ENCODE data around the gene C14orf180.

Gene C14orf180

GRCh38 chr14:104550861-104551728, 28.5 kb upstream of the C14orf180 start:
- H3K27me3 ChIP-seq (ENCODE audit: insufficient read depth, low read length): peaks cover 85% of the 10 kb centered on the region
- no peaks in the 10 kb centered on the region for H3K4me1 ChIP-seq (ENCODE audit: control insufficient read depth, insufficient read depth, low read length, unreplicated experiment)
- no peak overlapping the region for H3K27ac ChIP-seq (ENCODE audit: low read depth, low read length)

GRCh38 chr14:104551851-104552737, 27.5 kb upstream of the C14orf180 start:
- peaks cover 86% of the 10 kb centered on the region for H3K27me3 ChIP-seq (ENCODE audit: insufficient read depth, low read length)
- H3K27ac ChIP-seq (ENCODE audit: low read depth, low read length): no peak overlapping the region
- H2AFZ ChIP-seq (ENCODE audit: low read length, unreplicated experiment): no peak overlapping the region
- no peaks in the 10 kb centered on the region for H3K79me2 ChIP-seq (ENCODE audit: control insufficient read depth, insufficient read depth, low read length, unreplicated experiment)
- no peaks in the 10 kb centered on the region for H3K36me3 ChIP-seq (ENCODE audit: insufficient read depth, low read length)
- H3K4me3 ChIP-seq (ENCODE audit: low read depth, low read length): no peak overlapping the region
- H3K4me1 ChIP-seq (ENCODE audit: control insufficient read depth, insufficient read depth, low read length, unreplicated experiment): no peaks in the 10 kb centered on the region

More at GRCh38 chr14:104550861-104551728, 28.5 kb upstream of the C14orf180 start:
- Histone ChIP-seq H3K36me3 (ENCODE audit: insufficient read depth, low read length) (no peaks in the 10 kb centered on the region), H2AFZ (ENCODE audit: low read length, unreplicated experiment) (no peak overlapping the region), H3K79me2 (ENCODE audit: control insufficient read depth, insufficient read depth, low read length, unreplicated experiment) (no peaks in the 10 kb centered on the region), H3K4me3 (ENCODE audit: low read depth, low read length) (no peak overlapping the region)

- Histone ChIP-seq H3K27me3 (ENCODE audit: insufficient read depth, low read length) (peaks cover 88% of the 10 kb centered on the region), H3K36me3 (ENCODE audit: insufficient read depth, low read length) (no peaks in the 10 kb centered on the region), H3K79me2 (ENCODE audit: control insufficient read depth, insufficient read depth, low read length, unreplicated experiment) (no peaks in the 10 kb centered on the region), H3K4me3 (ENCODE audit: low read depth, low read length) (no peak overlapping the region), H2AFZ (ENCODE audit: low read length, unreplicated experiment) (no peak overlapping the region), H3K27ac (ENCODE audit: low read depth, low read length) (no peak overlapping the region), H3K4me1 (ENCODE audit: control insufficient read depth, insufficient read depth, low read length, unreplicated experiment) (no peaks in the 10 kb centered on the region)
Measured at GRCh38 chr14:104552738-104553125, 26.8 kb upstream of the C14orf180 start.

GRCh38 chr14:104553166-104554087, 26.1 kb upstream of the C14orf180 start:
- H3K27me3 ChIP-seq (ENCODE audit: insufficient read depth, low read length): peaks cover 93% of the 10 kb centered on the region
- H3K4me1 ChIP-seq (ENCODE audit: control insufficient read depth, insufficient read depth, low read length, unreplicated experiment): no peaks in the 10 kb centered on the region
- no peak overlapping the region for H3K27ac ChIP-seq (ENCODE audit: low read depth, low read length)
- H3K4me3 ChIP-seq (ENCODE audit: low read depth, low read length): no peak overlapping the region
- no peaks in the 10 kb centered on the region for H3K79me2 ChIP-seq (ENCODE audit: control insufficient read depth, insufficient read depth, low read length, unreplicated experiment)
- H2AFZ ChIP-seq (ENCODE audit: low read length, unreplicated experiment): no peak overlapping the region
- no peaks in the 10 kb centered on the region for H3K36me3 ChIP-seq (ENCODE audit: insufficient read depth, low read length)

GRCh38 chr14:104554088-104554607, 25.4 kb upstream of the C14orf180 start:
- H3K4me3 ChIP-seq (ENCODE audit: low read depth, low read length): no peak overlapping the region
- no peaks in the 10 kb centered on the region for H3K4me1 ChIP-seq (ENCODE audit: control insufficient read depth, insufficient read depth, low read length, unreplicated experiment)
- H3K27me3 ChIP-seq (ENCODE audit: insufficient read depth, low read length): peaks cover 97% of the 10 kb centered on the region
- no peak overlapping the region for H2AFZ ChIP-seq (ENCODE audit: low read length, unreplicated experiment)
- H3K27ac ChIP-seq (ENCODE audit: low read depth, low read length): no peak overlapping the region
- no peaks in the 10 kb centered on the region for H3K79me2 ChIP-seq (ENCODE audit: control insufficient read depth, insufficient read depth, low read length, unreplicated experiment)
- H3K36me3 ChIP-seq (ENCODE audit: insufficient read depth, low read length): no peaks in the 10 kb centered on the region

- Histone ChIP-seq H3K4me1 (ENCODE audit: control insufficient read depth, insufficient read depth, low read length, unreplicated experiment) (no peaks in the 10 kb centered on the region), H3K27me3 (ENCODE audit: insufficient read depth, low read length) (peaks cover 94% of the 10 kb centered on the region), H3K27ac (ENCODE audit: low read depth, low read length) (no peak overlapping the region), H3K36me3 (ENCODE audit: insufficient read depth, low read length) (no peaks in the 10 kb centered on the region), H3K4me3 (ENCODE audit: low read depth, low read length) (no peak overlapping the region), H2AFZ (ENCODE audit: low read length, unreplicated experiment) (no peak overlapping the region), H3K79me2 (ENCODE audit: control insufficient read depth, insufficient read depth, low read length, unreplicated experiment) (no peaks in the 10 kb centered on the region)
Measured at GRCh38 chr14:104554608-104555429, 24.7 kb upstream of the C14orf180 start.

- Histone ChIP-seq H3K4me1 (ENCODE audit: control insufficient read depth, insufficient read depth, low read length, unreplicated experiment) (no peaks in the 10 kb centered on the region), H3K27ac (ENCODE audit: low read depth, low read length) (no peak overlapping the region), H3K4me3 (ENCODE audit: low read depth, low read length) (no peak overlapping the region), H2AFZ (ENCODE audit: low read length, unreplicated experiment) (no peak overlapping the region), H3K27me3 (ENCODE audit: insufficient read depth, low read length) (peaks cover 86% of the 10 kb centered on the region), H3K79me2 (ENCODE audit: control insufficient read depth, insufficient read depth, low read length, unreplicated experiment) (no peaks in the 10 kb centered on the region), H3K36me3 (ENCODE audit: insufficient read depth, low read length) (no peaks in the 10 kb centered on the region)
Measured at GRCh38 chr14:104555430-104556255, 23.9 kb upstream of the C14orf180 start.

GRCh38 chr14:104556256-104557021, 23.1 kb upstream of the C14orf180 start:
- H3K79me2 ChIP-seq (ENCODE audit: control insufficient read depth, insufficient read depth, low read length, unreplicated experiment): no peaks in the 10 kb centered on the region
- peaks cover 81% of the 10 kb centered on the region for H3K27me3 ChIP-seq (ENCODE audit: insufficient read depth, low read length)

More at GRCh38 chr14:104556256-104557021, 23.1 kb upstream of the C14orf180 start:
- no peak overlapping the region for H2AFZ ChIP-seq (ENCODE audit: low read length, unreplicated experiment)
- H3K4me1 ChIP-seq (ENCODE audit: control insufficient read depth, insufficient read depth, low read length, unreplicated experiment): no peaks in the 10 kb centered on the region
- H3K4me3 ChIP-seq (ENCODE audit: low read depth, low read length): no peak overlapping the region
- H3K36me3 ChIP-seq (ENCODE audit: insufficient read depth, low read length): no peaks in the 10 kb centered on the region
- no peak overlapping the region for H3K27ac ChIP-seq (ENCODE audit: low read depth, low read length)

All from ACC112 (cell line).